ENCODE data around the gene KCNK15.

DNA sequence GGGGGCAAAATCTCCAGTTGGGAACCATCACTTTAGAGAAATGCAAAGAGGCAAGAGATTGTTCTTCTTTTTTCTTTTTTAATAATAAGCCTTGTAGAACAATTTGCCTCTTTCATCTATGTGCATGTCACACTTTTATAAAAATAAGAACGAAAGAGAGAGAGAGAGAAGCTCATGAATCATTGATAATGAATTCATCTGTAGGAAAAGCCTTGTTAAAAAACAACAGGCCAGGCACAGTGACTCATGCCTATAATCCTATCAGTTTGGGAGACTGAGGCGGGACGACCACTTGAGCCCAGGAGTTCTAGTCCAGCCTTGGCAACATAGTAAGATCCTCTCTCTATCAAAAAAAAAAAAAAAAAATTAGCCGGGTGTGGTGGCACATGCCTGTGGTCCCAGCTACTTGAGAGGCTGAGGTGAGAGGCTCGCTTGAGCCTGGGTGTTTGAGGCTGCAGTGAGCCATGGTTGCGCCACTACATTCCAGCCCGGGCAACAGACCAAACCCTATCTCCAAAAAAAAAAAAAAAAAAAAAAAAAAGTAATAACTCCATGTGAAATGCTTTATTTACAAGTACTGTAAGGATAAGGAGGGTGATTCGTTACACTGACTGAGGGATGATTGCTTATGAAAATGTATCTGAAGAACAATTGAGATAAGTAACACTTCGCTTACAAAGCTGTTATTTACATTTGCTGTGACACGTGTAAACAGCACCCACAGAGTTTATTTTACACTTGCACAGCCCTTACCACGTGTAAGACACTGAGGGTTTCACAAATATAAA, 24.5 kb upstream of the KCNK15 start:
- no peak for TF ChIP-seq CTCF (IDR thresholded peaks at IDR 0.05)
- TF ChIP-seq EZH2 (IDR thresholded peaks at IDR 0.05; ENCODE audit: borderline replicate concordance, insufficient read depth, low read depth, low read length, poor library complexity, severe bottlenecking) = no peak
